ENCODE measurements around the gene OOSP1. TPM values are rescaled to one million over a fixed set of nuclear protein-coding genes. Genes with fewer than 3 reads are reported as not detected.

OOSP1 gene
- total and polyA plus RNA-seq, 2 of the 8 experiments (the other 6 are each of a cell fraction or from before 2014, with no cell fraction given): not detected

- Histone ChIP-seq H4K20me1 (replicated peaks in 1 of 2; ENCODE audit: control insufficient read depth in 1 of 2, insufficient read depth in 2 of 2, low read length in 2 of 2) (no peaks in the 10 kb centered on the region), H3K36me3 (ENCODE audit: control insufficient read depth in 2 of 4, insufficient read depth in 4 of 4, low read length in 3 of 4) (no peaks in the 10 kb centered on the region), H3K4ac (replicated peaks; ENCODE audit: insufficient read length, low read depth, low read length) (no peak overlapping the region), H3K27me3 (replicated peaks in 1 of 4; ENCODE audit: control insufficient read depth in 3 of 4, extremely low read depth in 1 of 4, insufficient read depth in 3 of 4, low read length in 3 of 4) (no peaks in the 10 kb centered on the region), H3K23ac (ENCODE audit: insufficient read length) (no peak overlapping the region), H3K4me1 (replicated peaks in 1 of 4; ENCODE audit: control insufficient read depth in 3 of 4, insufficient read depth in 4 of 4, low read length in 3 of 4) (no peaks in the 10 kb centered on the region), H3K56ac (replicated peaks; ENCODE audit: insufficient read length, low read depth, low read length) (no peak overlapping the region), H3K14ac (ENCODE audit: insufficient read length) (no peak overlapping the region), H3K79me1 (ENCODE audit: low read depth, low read length) (no peaks in the 10 kb centered on the region), H2BK20ac (ENCODE audit: low read length) (no peak overlapping the region), H3K18ac (ENCODE audit: extremely low read depth, low read length) (no peak overlapping the region), H3K23me2 (ENCODE audit: low read depth, low read length) (no peaks in the 10 kb centered on the region), H3K79me2 (ENCODE audit: control insufficient read depth in 1 of 2, insufficient read depth in 2 of 2, low read length in 2 of 2) (no peaks in the 10 kb centered on the region), H4K8ac (ENCODE audit: extremely low read depth, insufficient read depth, low read length) (no peak overlapping the region), H3K9ac (replicated peaks in 1 of 4; ENCODE audit: extremely low read depth in 1 of 4, low read depth in 3 of 4, low read length in 3 of 4) (no peak overlapping the region), H2BK12ac (ENCODE audit: low read depth, low read length) (no peak overlapping the region), H3K27ac (ENCODE audit: low read depth, low read length) (no peak overlapping the region), H3K4me3 (ENCODE audit: extremely low read depth in 1 of 4, insufficient read depth in 2 of 4, low read depth in 3 of 4, low read length in 4 of 4) (no peak overlapping the region), H3K9me3 (ENCODE audit: insufficient read depth in 2 of 2, low read depth in 1 of 2, low read length in 1 of 2) (no peaks in the 10 kb centered on the region), H4K91ac (replicated peaks; ENCODE audit: insufficient read length, low read length) (no peak overlapping the region), H4K5ac (ENCODE audit: insufficient read length, low read depth, low read length) (no peak overlapping the region), H2AK5ac (ENCODE audit: low read depth, low read length) (no peak overlapping the region), H2BK120ac (replicated peaks; ENCODE audit: low read depth, low read length) (no peak overlapping the region), H2BK5ac (ENCODE audit: low read depth, low read length) (no peak overlapping the region), H2AFZ (ENCODE audit: low read length) (no peak overlapping the region), H3K4me2 (ENCODE audit: insufficient read depth in 1 of 2, low read depth in 2 of 2, low read length in 2 of 2) (no peak overlapping the region), H2BK15ac (ENCODE audit: low read length) (no peak overlapping the region)
- WGBS, 2 experiments (ENCODE audit: extremely low coverage in 1 of 2, insufficient coverage in 1 of 2, insufficient read length in 1 of 2, insufficient replicate concordance in 2 of 2, low coverage in 1 of 2, low lambda C conversion rate in 2 of 2, missing lambda C conversion rate in 1 of 2): 95% methylated on average over 9 of the region's 9 CpGs; no CpG with 5 or more reads in 1 of the 2 experiments
- POLR2A ChIA-PET (ENCODE audit: partially characterized antibody): no interaction called here
- FAIRE-seq: no peak
- no peak for TF ChIP-seq EP300 (IDR thresholded peaks at IDR 0.05; ENCODE audit: borderline replicate concordance in 1 of 2, low read depth in 2 of 2, low read length in 2 of 2)
- TF ChIP-seq POLR2AphosphoS5 (IDR thresholded peaks at IDR 0.05; ENCODE audit: low read depth, low read length): no peak
- TF ChIP-seq TCF12 (IDR thresholded peaks at IDR 0.05; ENCODE audit: low read depth, low read length): no peak
- TF ChIP-seq HDAC2 (IDR thresholded peaks at IDR 0.05; ENCODE audit: borderline replicate concordance in 1 of 2, low read depth in 2 of 2, low read length in 2 of 2): no peak
- TF ChIP-seq SP2 (IDR thresholded peaks at IDR 0.05; ENCODE audit: low read length): no peak
- no peak for TF ChIP-seq SIX5 (IDR thresholded peaks at IDR 0.05; ENCODE audit: low read depth, low read length)
- TF ChIP-seq BCL11A (IDR thresholded peaks at IDR 0.05; ENCODE audit: low read depth in 2 of 2, low read length in 2 of 2): no peak
- TF ChIP-seq POLR2A (IDR thresholded peaks at IDR 0.05; ENCODE audit: control extremely low read depth in 1 of 2, low read depth in 2 of 2, low read length in 2 of 2): no peak
- TF ChIP-seq SP1 (IDR thresholded peaks at IDR 0.05; ENCODE audit: low read depth, low read length): no peak
- no peak for TF ChIP-seq CHD1 (IDR thresholded peaks at IDR 0.05; ENCODE audit: low read depth, low read length)
- TF ChIP-seq KDM4A (IDR thresholded peaks at IDR 0.05; ENCODE audit: low read depth, low read length, severe bottlenecking): no peak
- no peak for TF ChIP-seq TAF1 (IDR thresholded peaks at IDR 0.05; ENCODE audit: low read depth, low read length)
- TF ChIP-seq FOSL1 (IDR thresholded peaks at IDR 0.05; ENCODE audit: insufficient read depth, low read depth, low read length): no peak
- CTCF ChIA-PET (ENCODE audit: partially characterized antibody): interaction anchor here (1.0 to 1.2 kb wide), 2 partner anchors 13 to 25 kb away, joined by 3 read pairs; no protein-coding TSS in a partner anchor
- no peak for DNase-seq (ENCODE audit: low read depth in 1 of 2, low spot score in 2 of 2)
These were observed 22.5 kb downstream of the OOSP1 start for GRCh38 chr11:59960502-59961381.

All from H1 (cell line).